ENCODE measurements around the gene UBR4.

The UBR4 gene

GRCh38 chr1:19165501-19165900, 44.6 kb downstream of the UBR4 start:
- in situ Hi-C loops (cut with HindIII; ENCODE audit: low sequenced_read_pairs) = no loop called here
- TF ChIP-seq CTCF (IDR thresholded peaks at IDR 0.05; ENCODE audit: low read depth, low read length, missing control alignments) = no peak
- no peak for DNase-seq (ENCODE audit: low read depth)
- H3K4me3 ChIP-seq (ENCODE audit: low read depth, low read length) = no peak overlapping the region

- H3K4me3 ChIP-seq (ENCODE audit: low read depth, low read length) = no peak overlapping the region
- no peak for TF ChIP-seq CTCF (IDR thresholded peaks at IDR 0.05; ENCODE audit: low read depth, low read length, missing control alignments)
- in situ Hi-C loops (cut with HindIII; ENCODE audit: low sequenced_read_pairs) = loop anchor here (5.0 kb wide), 1 partner anchor 93 kb away; no protein-coding TSS in a partner anchor
- no peak for DNase-seq (ENCODE audit: low read depth)
Observed at GRCh38 chr1:19164274-19165015, 45.6 kb downstream of the UBR4 start.

GRCh38 chr1:19163261-19163660, 46.8 kb downstream of the UBR4 start:
- DNase-seq (ENCODE audit: low read depth) = peak; percentile 64
- no peak for TF ChIP-seq CTCF (IDR thresholded peaks at IDR 0.05; ENCODE audit: low read depth, low read length, missing control alignments)
- no peak overlapping the region for H3K4me3 ChIP-seq (ENCODE audit: low read depth, low read length)
- in situ Hi-C loops (cut with HindIII; ENCODE audit: low sequenced_read_pairs) = loop anchor here (5.0 kb wide), 1 partner anchor 94 kb away; no protein-coding TSS in a partner anchor

- DNase-seq (ENCODE audit: low read depth) = no peak
- H3K4me3 ChIP-seq (ENCODE audit: low read depth, low read length) = no peak overlapping the region
- in situ Hi-C loops (cut with HindIII; ENCODE audit: low sequenced_read_pairs) = loop anchor here (5.0 kb wide), 1 partner anchor 96 kb away; no protein-coding TSS in a partner anchor
- no peak for TF ChIP-seq CTCF (IDR thresholded peaks at IDR 0.05; ENCODE audit: low read depth, low read length, missing control alignments)
Observed at GRCh38 chr1:19160831-19161230, 49.2 kb downstream of the UBR4 start.

- no peak overlapping the region for H3K4me3 ChIP-seq (ENCODE audit: low read depth, low read length)
- no peak for DNase-seq (ENCODE audit: low read depth)
- in situ Hi-C loops (cut with HindIII; ENCODE audit: low sequenced_read_pairs) = no loop called here
- no peak for TF ChIP-seq CTCF (IDR thresholded peaks at IDR 0.05; ENCODE audit: low read depth, low read length, missing control alignments)
Observed at GRCh38 chr1:19157653-19158052, 52.4 kb downstream of the UBR4 start.

GRCh38 chr1:19156676-19157075, 53.4 kb downstream of the UBR4 start:
- in situ Hi-C loops (cut with HindIII; ENCODE audit: low sequenced_read_pairs) = no loop called here
- TF ChIP-seq CTCF (IDR thresholded peaks at IDR 0.05; ENCODE audit: low read depth, low read length, missing control alignments) = no peak
- no peak overlapping the region for H3K4me3 ChIP-seq (ENCODE audit: low read depth, low read length)
- DNase-seq (ENCODE audit: low read depth) = peak; percentile 23
